A549 (cell line): ENCODE data around the gene TMEM42. TPM values are rescaled to one million over a fixed set of nuclear protein-coding genes. Genes with fewer than 3 reads are reported as not detected.
"Not testable (repeated sequence)": the region's sequence is repeated elsewhere in the genome, so short reads cannot be mapped to it uniquely, and the experiment has no call there.

Source experiments
- ATAC-seq, 2 experiments: fragments of 200-7000 bp in 1 of 2; fragments of >200 bp in 1 of 2; cut with Nextera tagmentation in 1 of 2; cut with Tn5 transposase in 1 of 2; 3 replicates each; pipeline versions ENCODE4 v1.8.0 to v1.9.1; 2018 to 2020; ENCODE audit warnings: mild to moderate bottlenecking in 1 of 2, moderate library complexity in 1 of 2
- CTCF ChIA-PET: fragments of 300-600 bp; sonication (Branson Sonifier 250); formaldehyde crosslinking; extraction: SDS; loops from one replicate; lab custom pipeline; 2021; ENCODE audit warnings: antibody characterized with exemption, inconsistent platforms; lab: Yijun Ruan, JAX
- POLR2A ChIA-PET: fragments of 350-600 bp; formaldehyde crosslinking; extraction: SDS; loops from one replicate; lab custom pipeline; 2021; ENCODE audit warnings: antibody characterized with exemption, inconsistent platforms; lab: Yijun Ruan, JAX
- DNase-seq, 2 experiments: peaks; one replicate each; pipeline versions ENCODE4 v3.0.0 to v3.0.0-alpha.2; 2011 to 2016; ENCODE audit warnings: low read depth in 1 of 2, low spot score in 1 of 2
- FAIRE-seq: peaks from 2 replicates; lab custom pipeline; 2011; peaks lifted over from hg19 to GRCh38; lab: Jason Lieb, UNC
- H3K27ac ChIP-seq, 2 experiments: fragments of >200 bp; sonication (Bioruptor Twin); formaldehyde crosslinking; 3 replicates each; pipeline ENCODE4 v1.5.1; 2016 to 2017
- H3K4me1 ChIP-seq: fragments of >200 bp; sonication (Bioruptor Twin); formaldehyde crosslinking; 3 replicates; pipeline ENCODE4 v1.6.1; 2016
- H3K4me2 ChIP-seq: fragments of >200 bp; sonication (Bioruptor Twin); formaldehyde crosslinking; 3 replicates; pipeline ENCODE4 v1.6.1; 2016
- H3K4me3 ChIP-seq: fragments of >200 bp; sonication (Bioruptor Twin); formaldehyde crosslinking; 3 replicates; pipeline ENCODE4 v1.5.1; 2016
- H3K9me3 ChIP-seq: fragments of >200 bp; sonication (Bioruptor Twin); formaldehyde crosslinking; 3 replicates; pipeline ENCODE4 v1.6.1; 2016
- CBX2 ChIP-seq: fragments of 200-600 bp; sonication (generic); IDR thresholded peaks from 2 replicates; pipeline ENCODE4 v1.6.1; 2016; ENCODE audit warnings: low read depth, mild to moderate bottlenecking, borderline replicate concordance
- CHD2 ChIP-seq: fragments of 150-350 bp; IDR thresholded peaks from 2 replicates; pipeline ENCODE4 v1.6.1; 2014; ENCODE audit warnings: low read length; ENCODE audit not compliant: partially characterized antibody
- CHD4 ChIP-seq: fragments of 200-600 bp; sonication (generic); IDR thresholded peaks from 2 replicates; pipeline ENCODE4 v1.6.1; 2016; ENCODE audit warnings: antibody characterized with exemption, mild to moderate bottlenecking, borderline replicate concordance
- EHMT2 ChIP-seq: fragments of 200-600 bp; sonication (generic); IDR thresholded peaks from 2 replicates; pipeline ENCODE4 v1.6.1; 2016; ENCODE audit warnings: antibody characterized with exemption, low read depth, mild to moderate bottlenecking, moderate library complexity
- FOSL2 ChIP-seq, 2 experiments: fragments of 450-650 bp in 1 of 2; fragments of >200 bp in 1 of 2; sonication (Bioruptor Twin) in 1 of 2; formaldehyde crosslinking; IDR thresholded peaks; 2 replicates each; pipeline versions ENCODE4 v1.5.0 to v1.6.1; 2016 to 2020; ENCODE audit warnings: mild to moderate bottlenecking in 1 of 2, moderate library complexity in 1 of 2
- FOXS1 ChIP-seq: fragments of 250-450 bp; sonication (Bioruptor Pico); IDR thresholded peaks from 2 replicates; pipeline ENCODE4 v1.5.0; 2020; ENCODE audit warnings: mild to moderate bottlenecking, moderate library complexity
- GATA3 ChIP-seq: IDR thresholded peaks from 2 replicates; pipeline ENCODE4 v1.6.1; 2012; ENCODE audit warnings: borderline replicate concordance
- HDAC2 ChIP-seq: fragments of 200-600 bp; sonication (generic); IDR thresholded peaks from 2 replicates; pipeline ENCODE4 v1.6.1; 2016
- HEYL ChIP-seq: fragments of 250-450 bp; sonication (Bioruptor Pico); IDR thresholded peaks from 2 replicates; pipeline ENCODE4 v1.8.0; 2021; ENCODE audit warnings: mild to moderate bottlenecking, moderate library complexity
- HOXA7 ChIP-seq: fragments of 250-450 bp; sonication (Bioruptor Pico); IDR thresholded peaks from 2 replicates; pipeline ENCODE4 v1.5.0; 2020; ENCODE audit warnings: mild to moderate bottlenecking, moderate library complexity
- JUN ChIP-seq, 2 experiments: fragments of >200 bp; sonication (Bioruptor Twin); formaldehyde crosslinking; IDR thresholded peaks; 2 replicates in 1 of 2; 3 replicates in 1 of 2; pipeline ENCODE4 v1.6.1; 2016 to 2017
- JUNB ChIP-seq: fragments of >200 bp; sonication (Bioruptor Twin); formaldehyde crosslinking; IDR thresholded peaks from 2 replicates; pipeline ENCODE4 v1.6.1; 2016
- MYC ChIP-seq: IDR thresholded peaks from 2 replicates; pipeline ENCODE4 v1.6.1; 2012; ENCODE audit warnings: mild to moderate bottlenecking, inconsistent platforms, low read length, improper control_type of control experiment, borderline replicate concordance
- PHF8 ChIP-seq: fragments of 200-600 bp; sonication (generic); IDR thresholded peaks from 2 replicates; pipeline ENCODE4 v1.6.1; 2016; ENCODE audit warnings: low read depth, mild to moderate bottlenecking, antibody characterized with exemption, moderate library complexity, borderline replicate concordance
- TP53 ChIP-seq: fragments of 250-450 bp; sonication (Bioruptor Pico); IDR thresholded peaks from 2 replicates; pipeline ENCODE4 v1.5.0; 2021; ENCODE audit warnings: mild to moderate bottlenecking, moderate library complexity
- ZFP36 ChIP-seq: fragments of 450-650 bp; IDR thresholded peaks from 2 replicates; pipeline ENCODE4 v1.6.1; 2014; ENCODE audit warnings: borderline replicate concordance; ENCODE audit not compliant: partially characterized antibody
- ZSCAN20 ChIP-seq: fragments of 250-450 bp; sonication (Bioruptor Pico); IDR thresholded peaks from 2 replicates; pipeline ENCODE4 v1.8.0; 2022; ENCODE audit warnings: mild to moderate bottlenecking, moderate library complexity
- WGBS: methylation state at CpG from one replicate; pipeline ENCODE4 v1.1.6; 2017; ENCODE audit errors: missing lambda C conversion rate; 5-methylcytosine and 5-hydroxymethylcytosine counted together
- polyA plus RNA-seq, 4 experiments: library from polyadenylated mRNA; depleted of rRNA in 3 of 4; stranded (reverse); fragments of >200 nt; fragmentation: RNase III in 1 of 4; extraction: RNeasy Plus Mini Kit Qiagen cat#74134 plus additional on column Dnase treatment in 1 of 4; gene quantifications; 2 replicates in 3 of 4; 3 replicates in 1 of 4; pipeline ENCODE4 v1.2.3, GENCODE V29; 2011 to 2017
- TF ChIP-seq, protein P1 (sequence below): IDR thresholded peaks from 2 replicates; pipeline ENCODE4 v1.6.1; 2012; ENCODE audit warnings: low read depth, borderline replicate concordance
- TF ChIP-seq, protein P2 (sequence below): fragments of 250-450 bp; sonication (Bioruptor Pico); IDR thresholded peaks from 2 replicates; pipeline ENCODE4 v1.5.0; 2021; ENCODE audit warnings: mild to moderate bottlenecking, moderate library complexity, borderline replicate concordance
- TF ChIP-seq, protein P3 (sequence below): fragments of >200 bp; sonication (Bioruptor Twin); formaldehyde crosslinking; IDR thresholded peaks from 3 replicates; pipeline ENCODE4 v1.6.1; 2016
- TF ChIP-seq, protein P4 (sequence below): fragments of >200 bp; sonication (Bioruptor Twin); formaldehyde crosslinking; IDR thresholded peaks from 3 replicates; pipeline ENCODE4 v1.5.1; 2016
- TF ChIP-seq, protein P5 (sequence below): fragments of >200 bp; sonication (Bioruptor Twin); formaldehyde crosslinking; IDR thresholded peaks from 2 replicates; pipeline ENCODE4 v1.6.1; 2016

The TMEM42 gene
- polyA plus RNA-seq, 2 of the 4 experiments (the other 2 are of a cell fraction), result 10.0 to 18.0 TPM

DNA sequence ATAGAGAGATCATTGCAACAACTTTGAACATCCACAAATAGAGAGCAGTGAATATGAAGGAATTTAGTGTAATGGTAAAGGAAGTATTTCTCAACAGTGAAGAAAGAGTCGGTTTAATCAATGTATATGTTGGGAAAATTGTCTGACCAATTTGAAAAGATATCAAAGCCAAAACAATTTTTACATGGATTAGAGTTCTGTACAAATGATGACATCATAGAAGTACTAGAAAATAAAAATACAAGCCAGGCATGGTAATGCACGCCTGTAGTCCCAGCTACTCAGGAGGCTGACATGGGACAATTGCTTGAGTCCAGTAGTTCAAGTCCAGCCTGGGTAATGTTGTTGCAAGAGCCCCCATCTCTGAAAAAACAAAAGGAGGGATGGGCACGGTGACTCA is 26.0 kb upstream of the TMEM42 start (continued):
- TF ChIP-seq, protein P1, sequence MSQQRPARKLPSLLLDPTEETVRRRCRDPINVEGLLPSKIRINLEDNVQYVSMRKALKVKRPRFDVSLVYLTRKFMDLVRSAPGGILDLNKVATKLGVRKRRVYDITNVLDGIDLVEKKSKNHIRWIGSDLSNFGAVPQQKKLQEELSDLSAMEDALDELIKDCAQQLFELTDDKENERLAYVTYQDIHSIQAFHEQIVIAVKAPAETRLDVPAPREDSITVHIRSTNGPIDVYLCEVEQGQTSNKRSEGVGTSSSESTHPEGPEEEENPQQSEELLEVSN, result no peak
- TF ChIP-seq, protein P2, sequence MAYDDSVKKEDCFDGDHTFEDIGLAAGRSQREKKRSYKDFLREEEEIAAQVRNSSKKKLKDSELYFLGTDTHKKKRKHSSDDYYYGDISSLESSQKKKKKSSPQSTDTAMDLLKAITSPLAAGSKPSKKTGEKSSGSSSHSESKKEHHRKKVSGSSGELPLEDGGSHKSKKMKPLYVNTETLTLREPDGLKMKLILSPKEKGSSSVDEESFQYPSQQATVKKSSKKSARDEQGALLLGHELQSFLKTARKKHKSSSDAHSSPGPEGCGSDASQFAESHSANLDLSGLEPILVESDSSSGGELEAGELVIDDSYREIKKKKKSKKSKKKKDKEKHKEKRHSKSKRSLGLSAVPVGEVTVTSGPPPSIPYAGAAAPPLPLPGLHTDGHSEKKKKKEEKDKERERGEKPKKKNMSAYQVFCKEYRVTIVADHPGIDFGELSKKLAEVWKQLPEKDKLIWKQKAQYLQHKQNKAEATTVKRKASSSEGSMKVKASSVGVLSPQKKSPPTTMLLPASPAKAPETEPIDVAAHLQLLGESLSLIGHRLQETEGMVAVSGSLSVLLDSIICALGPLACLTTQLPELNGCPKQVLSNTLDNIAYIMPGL (CRISPR knock-in tag), result no peak
- TF ChIP-seq, all 56 proteins: peak for 0

DNA sequence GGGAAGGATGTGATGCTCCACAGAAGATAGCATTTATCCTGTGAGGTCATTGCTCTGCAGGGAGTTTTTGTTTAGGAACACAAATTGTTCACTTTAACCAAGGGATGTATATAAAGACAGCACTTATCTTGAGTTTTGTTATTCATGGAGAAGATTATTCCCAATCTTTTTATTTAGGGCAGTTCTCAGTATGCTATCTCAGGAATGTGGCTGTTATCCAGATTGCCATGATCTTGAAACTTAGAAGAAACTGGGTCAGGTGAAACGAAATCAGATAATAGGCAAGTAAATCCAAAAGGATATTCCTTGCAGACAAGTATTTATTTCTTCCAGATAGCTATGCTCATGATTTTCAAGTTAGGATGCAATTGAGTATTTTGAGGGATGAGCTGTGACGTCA is 19.3 kb upstream of the TMEM42 start:
- Histone ChIP-seq H3K4me2 (no peak overlapping the region), H3K27ac (no peak overlapping the region), H3K4me1 (no peaks in the 10 kb centered on the region), H3K9me3 (no peaks in the 10 kb centered on the region), H3K4me3 (no peak overlapping the region)
- WGBS, result 92% methylated on average over 2 of the region's 2 CpGs
- FAIRE-seq (no peak), ATAC-seq (no peak), DNase-seq (no peak)
- CTCF ChIA-PET, result interaction anchor here (0.6 kb wide), 1 partner anchor 79 kb away, joined by 3 read pairs; no protein-coding TSS in a partner anchor
- no peak for TF ChIP-seq ZFP36
- no peak for TF ChIP-seq HDAC2
- TF ChIP-seq HEYL (CRISPR knock-in tag), result no peak
- POLR2A ChIA-PET, result no interaction called here

DNA sequence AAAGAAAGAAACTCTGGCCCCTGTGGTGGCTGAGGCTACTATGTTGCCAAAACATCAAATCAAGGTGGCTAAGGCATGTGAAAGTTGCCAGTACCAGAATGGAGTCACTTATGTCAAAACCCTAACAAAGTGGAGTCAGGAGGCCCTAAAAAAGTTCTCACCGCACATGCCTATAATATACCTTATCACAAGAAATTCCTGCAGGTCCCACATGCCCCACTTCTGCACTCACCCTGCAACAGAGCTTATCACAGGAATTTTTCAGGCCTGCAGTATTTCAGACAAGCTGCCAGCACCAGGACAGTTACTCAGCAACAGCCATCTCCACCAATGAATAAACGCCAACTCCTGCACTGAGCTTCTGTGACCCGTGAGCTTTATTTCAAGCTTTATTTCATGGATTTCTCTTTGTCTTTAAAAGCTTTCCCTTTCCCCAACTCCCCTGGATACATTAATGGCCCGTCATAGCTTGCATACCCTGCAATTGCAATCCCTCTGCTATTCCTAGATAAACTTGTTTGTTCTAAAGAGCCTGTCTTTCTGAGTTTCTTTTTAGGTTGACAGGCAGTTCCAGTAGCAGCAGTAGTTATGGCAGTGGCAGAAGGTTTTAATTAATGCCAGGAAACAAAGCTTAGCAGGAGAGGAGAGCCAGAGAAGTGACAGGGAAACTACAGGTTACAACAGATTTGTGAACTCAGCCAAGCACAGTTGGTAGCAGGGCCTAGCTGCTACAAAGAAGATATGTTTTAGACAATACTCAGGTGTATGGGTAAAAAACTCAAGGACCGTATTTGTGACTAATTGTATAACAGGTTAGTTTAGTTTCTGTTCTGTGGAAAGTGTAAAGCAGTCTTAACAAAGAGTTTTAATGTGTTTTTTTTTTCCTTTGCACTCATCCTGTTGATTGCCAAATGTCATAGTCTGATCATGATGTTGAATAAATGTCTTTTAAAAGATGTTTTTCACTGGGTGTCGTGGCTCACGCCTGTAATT is 15.9 kb upstream of the TMEM42 start:
- FAIRE-seq (no peak), DNase-seq (no peak), ATAC-seq (no peak)
- Histone ChIP-seq H3K9me3 (no peaks in the 10 kb centered on the region), H3K27ac (no peak overlapping the region), H3K4me3 (no peak overlapping the region), H3K4me1 (no peaks in the 10 kb centered on the region), H3K4me2 (no peak overlapping the region)
- ChIA-PET POLR2A (interaction anchor here (0.6 kb wide), 1 partner anchor 402 kb away, joined by 5 read pairs; no protein-coding TSS in a partner anchor), CTCF (interaction anchor here (0.6 kb wide), 1 partner anchor 52 kb away, joined by 3 read pairs; no protein-coding TSS in a partner anchor)
- TF ChIP-seq EHMT2 (no peak), PHF8 (no peak), HOXA7 (CRISPR knock-in tag) (no peak), ZFP36 (no peak), CHD4 (no peak)
- TF ChIP-seq, protein P3, sequence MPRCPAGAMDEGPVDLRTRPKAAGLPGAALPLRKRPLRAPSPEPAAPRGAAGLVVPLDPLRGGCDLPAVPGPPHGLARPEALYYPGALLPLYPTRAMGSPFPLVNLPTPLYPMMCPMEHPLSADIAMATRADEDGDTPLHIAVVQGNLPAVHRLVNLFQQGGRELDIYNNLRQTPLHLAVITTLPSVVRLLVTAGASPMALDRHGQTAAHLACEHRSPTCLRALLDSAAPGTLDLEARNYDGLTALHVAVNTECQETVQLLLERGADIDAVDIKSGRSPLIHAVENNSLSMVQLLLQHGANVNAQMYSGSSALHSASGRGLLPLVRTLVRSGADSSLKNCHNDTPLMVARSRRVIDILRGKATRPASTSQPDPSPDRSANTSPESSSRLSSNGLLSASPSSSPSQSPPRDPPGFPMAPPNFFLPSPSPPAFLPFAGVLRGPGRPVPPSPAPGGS, result no peak
- WGBS, result 93% methylated on average over 7 of the region's 7 CpGs

DNA sequence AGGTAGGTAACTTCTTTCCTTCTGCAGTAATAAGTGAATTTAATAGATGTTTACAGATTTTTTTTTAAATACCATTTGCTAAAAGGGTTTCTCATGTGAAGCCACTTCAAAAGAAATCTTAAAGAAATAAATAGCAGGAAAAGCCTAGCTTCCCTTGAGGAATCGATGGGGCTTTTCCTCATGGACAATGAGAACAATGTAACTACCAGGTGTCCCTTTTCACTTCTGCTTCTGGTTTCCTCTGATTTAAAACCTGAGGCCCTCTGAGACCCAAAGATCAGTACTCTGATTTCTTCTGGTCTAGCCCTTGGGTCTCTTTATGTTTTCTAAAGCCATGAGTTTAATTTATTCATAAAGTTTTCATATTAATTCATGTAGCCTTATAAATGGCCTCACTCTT is 13.1 kb upstream of the TMEM42 start:
- DNase-seq (no peak), FAIRE-seq (no peak)
- WGBS, result 89% methylated on average over 1 of the region's 1 CpG

DNA sequence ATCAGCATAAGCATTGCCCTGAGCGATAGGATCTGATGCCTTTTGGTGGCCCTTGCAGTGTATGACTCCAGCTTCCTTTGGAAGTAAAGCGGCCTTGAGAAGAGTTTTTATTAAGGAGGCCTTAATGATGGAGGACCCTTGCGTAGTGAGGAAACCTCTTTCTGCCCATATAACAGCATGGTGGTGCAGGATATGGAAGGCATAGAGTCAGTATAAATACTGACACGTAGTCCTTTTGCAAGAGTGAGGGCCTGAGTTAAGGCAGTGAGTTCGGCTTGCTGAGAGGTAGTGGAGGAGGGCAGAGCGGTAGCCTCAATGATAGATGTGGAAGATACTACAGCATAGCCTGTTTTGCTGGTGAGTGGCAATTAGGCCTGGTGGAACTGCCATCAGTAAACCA is 5.0 kb upstream of the TMEM42 start:
- H3K27ac ChIP-seq, CTCF ChIA-PET, ATAC-seq, H3K4me2 ChIP-seq, H3K4me3 ChIP-seq, POLR2A ChIA-PET, H3K4me1 ChIP-seq, DNase-seq, FAIRE-seq, H3K9me3 ChIP-seq: not testable (repeated sequence)
- WGBS, result 93% methylated on average over 6 of the region's 6 CpGs

More for the DNA sequence above, 13.1 kb upstream of the TMEM42 start:
- no peak overlapping the region for H3K4me3 ChIP-seq
- no peak for ATAC-seq
- no peak for TF ChIP-seq MYC
- no peak for TF ChIP-seq HEYL (CRISPR knock-in tag)
- TF ChIP-seq, protein P4, sequence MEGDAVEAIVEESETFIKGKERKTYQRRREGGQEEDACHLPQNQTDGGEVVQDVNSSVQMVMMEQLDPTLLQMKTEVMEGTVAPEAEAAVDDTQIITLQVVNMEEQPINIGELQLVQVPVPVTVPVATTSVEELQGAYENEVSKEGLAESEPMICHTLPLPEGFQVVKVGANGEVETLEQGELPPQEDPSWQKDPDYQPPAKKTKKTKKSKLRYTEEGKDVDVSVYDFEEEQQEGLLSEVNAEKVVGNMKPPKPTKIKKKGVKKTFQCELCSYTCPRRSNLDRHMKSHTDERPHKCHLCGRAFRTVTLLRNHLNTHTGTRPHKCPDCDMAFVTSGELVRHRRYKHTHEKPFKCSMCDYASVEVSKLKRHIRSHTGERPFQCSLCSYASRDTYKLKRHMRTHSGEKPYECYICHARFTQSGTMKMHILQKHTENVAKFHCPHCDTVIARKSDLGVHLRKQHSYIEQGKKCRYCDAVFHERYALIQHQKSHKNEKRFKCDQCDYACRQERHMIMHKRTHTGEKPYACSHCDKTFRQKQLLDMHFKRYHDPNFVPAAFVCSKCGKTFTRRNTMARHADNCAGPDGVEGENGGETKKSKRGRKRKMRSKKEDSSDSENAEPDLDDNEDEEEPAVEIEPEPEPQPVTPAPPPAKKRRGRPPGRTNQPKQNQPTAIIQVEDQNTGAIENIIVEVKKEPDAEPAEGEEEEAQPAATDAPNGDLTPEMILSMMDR, result no peak
- TF ChIP-seq, protein P5, sequence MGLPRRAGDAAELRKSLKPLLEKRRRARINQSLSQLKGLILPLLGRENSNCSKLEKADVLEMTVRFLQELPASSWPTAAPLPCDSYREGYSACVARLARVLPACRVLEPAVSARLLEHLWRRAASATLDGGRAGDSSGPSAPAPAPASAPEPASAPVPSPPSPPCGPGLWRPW, result no peak
- TF ChIP-seq FOXS1, result no peak
- no peak for TF ChIP-seq TP53 (CRISPR knock-in tag)
- TF ChIP-seq JUN (IDR thresholded peaks at IDR 0.05), result no peak
- TF ChIP-seq CHD4, result no peak
- no peak for TF ChIP-seq GATA3
- TF ChIP-seq PHF8, result no peak
- TF ChIP-seq CBX2, result no peak
- TF ChIP-seq EHMT2, result no peak
- TF ChIP-seq ZSCAN20 (CRISPR knock-in tag), result no peak
- no peak for TF ChIP-seq FOSL2 (IDR thresholded peaks at IDR 0.05)
- TF ChIP-seq FOSL2 (CRISPR knock-in tag; IDR thresholded peaks at IDR 0.05), result no peak
- TF ChIP-seq CHD2, result no peak
- TF ChIP-seq JUNB, result no peak
- no peak overlapping the region for H3K27ac ChIP-seq
- no peak overlapping the region for H3K4me2 ChIP-seq
- H3K4me1 ChIP-seq, result no peaks in the 10 kb centered on the region
- H3K9me3 ChIP-seq, result no peaks in the 10 kb centered on the region
- POLR2A ChIA-PET, result no interaction called here
- CTCF ChIA-PET, result no interaction called here
